Iris pigment epithelial cell (primary cell): ENCODE results near the gene DENND6A.
"Not testable (repeated sequence)": the region's sequence is repeated elsewhere in the genome, so short reads cannot be mapped to it uniquely, and the experiment has no call there.

ENCODE experiments used
- DNase-seq: peaks from one replicate; pipeline ENCODE4 v3.0.0-alpha.2; 2011; ENCODE audit warnings: low read depth

Gene DENND6A

GRCh38 chr3:57692133-57692395 lies 813 bp downstream of the DENND6A start:
- not testable (repeated sequence) for DNase-seq

- DNase-seq = no peak
Observed at GRCh38 chr3:57691411-57692132, 1.3 kb downstream of the DENND6A start.

- DNase-seq = no peak
Observed at GRCh38 chr3:57689367-57690053, 3.4 kb downstream of the DENND6A start.

GRCh38 chr3:57688291-57688690 lies 4.6 kb downstream of the DENND6A start:
- no peak for DNase-seq

GRCh38 chr3:57683286-57683685 lies 9.6 kb downstream of the DENND6A start:
- DNase-seq = no peak

- DNase-seq = peak; percentile 46
Observed at GRCh38 chr3:57682284-57682683, 10.6 kb downstream of the DENND6A start.

GRCh38 chr3:57681691-57682090 lies 11.2 kb downstream of the DENND6A start:
- no peak for DNase-seq

GRCh38 chr3:57680046-57680445 lies 12.8 kb downstream of the DENND6A start:
- no peak for DNase-seq

GRCh38 chr3:57675530-57675929 lies 17.3 kb downstream of the DENND6A start:
- no peak for DNase-seq

GRCh38 chr3:57673156-57673555 lies 19.7 kb downstream of the DENND6A start:
- DNase-seq = no peak

GRCh38 chr3:57670543-57670942 lies 22.3 kb downstream of the DENND6A start:
- DNase-seq = no peak

- DNase-seq = no peak
Observed at GRCh38 chr3:57661404-57661803, 31.5 kb downstream of the DENND6A start.

GRCh38 chr3:57659806-57660439 lies 33.0 kb downstream of the DENND6A start:
- peak; percentile 36 for DNase-seq

- DNase-seq = no peak
Observed at GRCh38 chr3:57659004-57659673, 33.7 kb downstream of the DENND6A start.

GRCh38 chr3:57658536-57658935 lies 34.3 kb downstream of the DENND6A start:
- DNase-seq = no peak

- DNase-seq = no peak
Observed at GRCh38 chr3:57655727-57656126, 37.1 kb downstream of the DENND6A start.

- DNase-seq = no peak
Observed at GRCh38 chr3:57654267-57654666, 38.6 kb downstream of the DENND6A start.

GRCh38 chr3:57652203-57652602 lies 40.7 kb downstream of the DENND6A start:
- peak; percentile 15 for DNase-seq

- DNase-seq = no peak
Observed at GRCh38 chr3:57647292-57647940, 45.5 kb downstream of the DENND6A start.

- DNase-seq = peak; percentile 64
Observed at GRCh38 chr3:57646723-57647122, 46.2 kb downstream of the DENND6A start.

GRCh38 chr3:57644740-57645139 lies 48.1 kb downstream of the DENND6A start:
- DNase-seq = no peak

- peak; percentile 79 for DNase-seq
Observed at GRCh38 chr3:57637391-57637790, 55.5 kb downstream of the DENND6A start.
